Breast epithelium (tissue), 3 donors: Measurements from ENCODE around the gene TTC7B.

Experiments used
- POLR2A ChIP-seq: fragments of 450-650 bp; IDR thresholded peaks from one replicate; pipeline ENCODE4 v1.6.1; 2016; ENCODE audit warnings: antibody characterized with exemption, mild to moderate bottlenecking, moderate library complexity
- TF ChIP-seq, protein P1 (sequence below), 3 donors: fragments of 450-650 bp; IDR thresholded peaks; one replicate each; pipeline ENCODE4 v1.5.1; 2016 to 2017; ENCODE audit warnings: antibody characterized with exemption in 3 of 3, mild to moderate bottlenecking in 3 of 3, moderate library complexity in 3 of 3

DNA sequence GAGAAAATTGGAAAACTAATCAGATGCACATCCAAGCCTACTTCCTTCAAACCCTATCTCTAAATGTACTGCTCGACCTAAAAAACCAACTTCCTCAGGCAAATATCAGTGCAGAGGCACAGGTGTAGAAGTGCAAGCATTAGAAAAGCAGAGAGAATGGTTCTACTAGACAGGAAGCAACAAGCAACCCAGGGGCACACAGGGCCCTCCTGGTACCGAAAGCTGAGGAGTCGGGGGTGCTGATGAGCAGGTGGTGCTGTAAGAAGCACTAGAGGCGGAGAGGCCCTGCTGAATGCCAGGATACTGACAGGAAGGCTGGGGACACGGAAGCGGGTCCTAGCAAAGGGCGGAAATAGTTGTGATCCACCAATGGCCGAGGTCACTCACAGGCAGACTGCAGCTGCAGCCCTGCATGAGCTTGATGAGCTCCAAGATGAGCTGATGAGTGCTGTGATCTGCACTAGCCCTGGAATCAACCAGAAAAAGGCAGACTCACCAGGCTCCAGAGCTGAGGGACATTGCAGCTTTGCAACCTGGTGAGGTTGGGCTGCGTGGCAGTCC is 85.9 kb downstream of the TTC7B start:
- TF ChIP-seq, protein P1, sequence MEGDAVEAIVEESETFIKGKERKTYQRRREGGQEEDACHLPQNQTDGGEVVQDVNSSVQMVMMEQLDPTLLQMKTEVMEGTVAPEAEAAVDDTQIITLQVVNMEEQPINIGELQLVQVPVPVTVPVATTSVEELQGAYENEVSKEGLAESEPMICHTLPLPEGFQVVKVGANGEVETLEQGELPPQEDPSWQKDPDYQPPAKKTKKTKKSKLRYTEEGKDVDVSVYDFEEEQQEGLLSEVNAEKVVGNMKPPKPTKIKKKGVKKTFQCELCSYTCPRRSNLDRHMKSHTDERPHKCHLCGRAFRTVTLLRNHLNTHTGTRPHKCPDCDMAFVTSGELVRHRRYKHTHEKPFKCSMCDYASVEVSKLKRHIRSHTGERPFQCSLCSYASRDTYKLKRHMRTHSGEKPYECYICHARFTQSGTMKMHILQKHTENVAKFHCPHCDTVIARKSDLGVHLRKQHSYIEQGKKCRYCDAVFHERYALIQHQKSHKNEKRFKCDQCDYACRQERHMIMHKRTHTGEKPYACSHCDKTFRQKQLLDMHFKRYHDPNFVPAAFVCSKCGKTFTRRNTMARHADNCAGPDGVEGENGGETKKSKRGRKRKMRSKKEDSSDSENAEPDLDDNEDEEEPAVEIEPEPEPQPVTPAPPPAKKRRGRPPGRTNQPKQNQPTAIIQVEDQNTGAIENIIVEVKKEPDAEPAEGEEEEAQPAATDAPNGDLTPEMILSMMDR (IDR thresholded peaks at IDR 0.05), result no peak
- TF ChIP-seq POLR2A, result no peak
